ENCODE data around the gene GZMB. TPM values are rescaled to one million over a fixed set of nuclear protein-coding genes. Genes with fewer than 3 reads are reported as not detected.
"Not testable (repeated sequence)": the region's sequence is repeated elsewhere in the genome, so short reads cannot be mapped to it uniquely, and the experiment has no call there.

GZMB gene
- total RNA-seq, 1 donor from 2014 or later = not detected

- no peaks in the 10 kb centered on the region for H3K36me3 ChIP-seq
- TF ChIP-seq EZH2 (IDR thresholded peaks at IDR 0.05) = no peak
- no peak for TF ChIP-seq EZH2phosphoT487 (IDR thresholded peaks at IDR 0.05)
- no peak for TF ChIP-seq CTCF (IDR thresholded peaks at IDR 0.05)
- no peaks in the 10 kb centered on the region for H4K20me1 ChIP-seq (ENCODE audit: low read depth)
- no peaks in the 10 kb centered on the region for H3F3A ChIP-seq (ENCODE audit: low read depth)
- H3K27me3 Mint-ChIP-seq (ENCODE audit: insufficient read depth, low read depth) = no peaks in the 10 kb centered on the region
- no peak for DNase-seq (ENCODE audit: low spot score)
- H3K4me1 ChIP-seq = no peaks in the 10 kb centered on the region
- H3K9ac ChIP-seq = no peak overlapping the region
- H3K4me1 Mint-ChIP-seq = no peaks in the 10 kb centered on the region
- H3K9me3 ChIP-seq (ENCODE audit: low read depth) = no peaks in the 10 kb centered on the region
- no peak overlapping the region for H2AFZ ChIP-seq (replicated peaks)
- H3K27me3 ChIP-seq = no peaks in the 10 kb centered on the region
- no peak overlapping the region for H3K4me3 Mint-ChIP-seq
- no peak overlapping the region for H3K27ac ChIP-seq
- H3K27ac Mint-ChIP-seq = no peak overlapping the region
- H3K36me3 Mint-ChIP-seq = no peaks in the 10 kb centered on the region
- no peak overlapping the region for H3K4me3 ChIP-seq
- no peak overlapping the region for H3K4me2 ChIP-seq
- no peaks in the 10 kb centered on the region for H3K9me3 Mint-ChIP-seq
- H3K79me2 ChIP-seq (ENCODE audit: low read depth) = no peaks in the 10 kb centered on the region
Measured at GRCh38 chr14:24662753-24663152, 28.8 kb upstream of the GZMB start.

GRCh38 chr14:24659916-24660570 lies 26.1 kb upstream of the GZMB start:
- no peaks in the 10 kb centered on the region for H3K9me3 Mint-ChIP-seq
- H3K36me3 ChIP-seq = peaks cover under 1% of the 10 kb centered on the region

GRCh38 chr14:24648361-24648760 lies 14.4 kb upstream of the GZMB start:
- H3K4me3 Mint-ChIP-seq; H3K4me1 ChIP-seq; H3K36me3 ChIP-seq; H3K9me3 Mint-ChIP-seq; H2AFZ ChIP-seq (replicated peaks); H3K36me3 Mint-ChIP-seq; H3K27me3 Mint-ChIP-seq (ENCODE audit: insufficient read depth, low read depth); DNase-seq (ENCODE audit: low spot score); H3K27me3 ChIP-seq; H3K9ac ChIP-seq; H3K27ac Mint-ChIP-seq; H3K79me2 ChIP-seq (ENCODE audit: low read depth); H3F3A ChIP-seq (ENCODE audit: low read depth); H3K27ac ChIP-seq; H3K4me2 ChIP-seq; H3K4me1 Mint-ChIP-seq; H3K4me3 ChIP-seq; H4K20me1 ChIP-seq (ENCODE audit: low read depth): not testable (repeated sequence)
- H3K9me3 ChIP-seq (ENCODE audit: low read depth) = peaks cover 12% of the 10 kb centered on the region

More at GRCh38 chr14:24659916-24660570, 26.1 kb upstream of the GZMB start:
- Histone ChIP-seq H3K9me3 (ENCODE audit: low read depth) (no peaks in the 10 kb centered on the region), H3K79me2 (ENCODE audit: low read depth) (no peaks in the 10 kb centered on the region), H2AFZ (replicated peaks) (no peak overlapping the region), H3K4me2 (no peak overlapping the region), H3K4me1 (no peaks in the 10 kb centered on the region), H3K27ac (no peak overlapping the region), H3K4me3 (no peak overlapping the region), H4K20me1 (ENCODE audit: low read depth) (no peaks in the 10 kb centered on the region), H3K27me3 (no peaks in the 10 kb centered on the region), H3K9ac (no peak overlapping the region), H3F3A (ENCODE audit: low read depth) (no peaks in the 10 kb centered on the region)
- Mint-ChIP-seq H3K4me1 (no peaks in the 10 kb centered on the region), H3K27ac (no peak overlapping the region), H3K27me3 (ENCODE audit: insufficient read depth, low read depth) (no peaks in the 10 kb centered on the region), H3K36me3 (no peaks in the 10 kb centered on the region), H3K4me3 (no peak overlapping the region)
- DNase-seq (ENCODE audit: low spot score) = no peak
- TF ChIP-seq EZH2 (IDR thresholded peaks at IDR 0.05) = no peak
- no peak for TF ChIP-seq CTCF (IDR thresholded peaks at IDR 0.05)
- TF ChIP-seq EZH2phosphoT487 (IDR thresholded peaks at IDR 0.05) = no peak

- Histone ChIP-seq H3K27ac (no peak overlapping the region), H3K4me3 (no peak overlapping the region), H3K27me3 (no peaks in the 10 kb centered on the region), H3K36me3 (no peaks in the 10 kb centered on the region), H4K20me1 (ENCODE audit: low read depth) (no peaks in the 10 kb centered on the region), H3F3A (ENCODE audit: low read depth) (no peaks in the 10 kb centered on the region), H3K9me3 (ENCODE audit: low read depth) (peaks cover 5% of the 10 kb centered on the region), H3K4me2 (no peak overlapping the region), H2AFZ (replicated peaks) (no peak overlapping the region), H3K79me2 (ENCODE audit: low read depth) (no peaks in the 10 kb centered on the region), H3K9ac (no peak overlapping the region), H3K4me1 (no peaks in the 10 kb centered on the region)
- Mint-ChIP-seq H3K36me3 (no peaks in the 10 kb centered on the region), H3K27ac (no peak overlapping the region), H3K27me3 (ENCODE audit: insufficient read depth, low read depth) (peaks cover 4% of the 10 kb centered on the region), H3K4me1 (no peaks in the 10 kb centered on the region), H3K4me3 (no peak overlapping the region), H3K9me3 (peaks cover 2% of the 10 kb centered on the region)
- no peak for TF ChIP-seq CTCF (IDR thresholded peaks at IDR 0.05)
- no peak for TF ChIP-seq EZH2 (IDR thresholded peaks at IDR 0.05)
- TF ChIP-seq EZH2phosphoT487 (IDR thresholded peaks at IDR 0.05) = no peak
- no peak for DNase-seq (ENCODE audit: low spot score)
Measured at GRCh38 chr14:24639905-24640304, 5.9 kb upstream of the GZMB start.
